Stimulated activated CD8-positive, alpha-beta memory T cell treated with anti-CD3 and anti-CD28 coated beads, Interleukin-12 subunit alpha, Interleukin-12 subunit beta, amount 100 ng/mL, for 1 hour (primary cell): ENCODE results near the gene MAP3K20.
"Not testable (repeated sequence)": the region's sequence is repeated elsewhere in the genome, so short reads cannot be mapped to it uniquely, and the experiment has no call there.

ENCODE experiments used
- DNase-seq: peaks from one replicate; pipeline ENCODE4 v3.0.0-alpha.2; 2020; ENCODE audit warnings: low read depth

Gene MAP3K20

GRCh38 chr2:173161507-173161906, 85.9 kb downstream of the MAP3K20 start:
- DNase-seq: no peak

GRCh38 chr2:173163357-173163756, 87.7 kb downstream of the MAP3K20 start:
- not testable (repeated sequence) for DNase-seq

- no peak for DNase-seq
These were observed 88.8 kb downstream of the MAP3K20 start for GRCh38 chr2:173164396-173164795.

GRCh38 chr2:173165443-173166238, 90.0 kb downstream of the MAP3K20 start:
- no peak for DNase-seq

- no peak for DNase-seq
These were observed 95.7 kb downstream of the MAP3K20 start for GRCh38 chr2:173171321-173171720.

GRCh38 chr2:173171924-173172643, 96.4 kb downstream of the MAP3K20 start:
- no peak for DNase-seq

GRCh38 chr2:173174339-173174738, 98.7 kb downstream of the MAP3K20 start:
- DNase-seq: not testable (repeated sequence)

- no peak for DNase-seq
These were observed 99.6 kb downstream of the MAP3K20 start for GRCh38 chr2:173175222-173175621.

- DNase-seq: no peak
These were observed 106.3 kb downstream of the MAP3K20 start for GRCh38 chr2:173181982-173182381.

GRCh38 chr2:173184031-173185004, 108.7 kb downstream of the MAP3K20 start:
- no peak for DNase-seq

GRCh38 chr2:173185437-173185836, 109.8 kb downstream of the MAP3K20 start:
- DNase-seq: no peak

GRCh38 chr2:173187941-173188788, 112.5 kb downstream of the MAP3K20 start:
- no peak for DNase-seq

- DNase-seq: no peak
These were observed 116.0 kb downstream of the MAP3K20 start for GRCh38 chr2:173191601-173192000.

GRCh38 chr2:173192071-173192470, 116.4 kb downstream of the MAP3K20 start:
- no peak for DNase-seq

- DNase-seq: no peak
These were observed 118.3 kb downstream of the MAP3K20 start for GRCh38 chr2:173193925-173194324.

GRCh38 chr2:173195100-173195499, 119.5 kb downstream of the MAP3K20 start:
- DNase-seq: no peak

GRCh38 chr2:173196080-173196479, 120.4 kb downstream of the MAP3K20 start:
- no peak for DNase-seq

- no peak for DNase-seq
These were observed 121.0 kb downstream of the MAP3K20 start for GRCh38 chr2:173196638-173197037.

- DNase-seq: no peak
These were observed 122.7 kb downstream of the MAP3K20 start for GRCh38 chr2:173198327-173198726.

GRCh38 chr2:173199294-173199693, 123.6 kb downstream of the MAP3K20 start:
- DNase-seq: no peak

- no peak for DNase-seq
These were observed 126.9 kb downstream of the MAP3K20 start for GRCh38 chr2:173202570-173202969.
